Measurements from ENCODE around the gene CADM1.

DNA sequence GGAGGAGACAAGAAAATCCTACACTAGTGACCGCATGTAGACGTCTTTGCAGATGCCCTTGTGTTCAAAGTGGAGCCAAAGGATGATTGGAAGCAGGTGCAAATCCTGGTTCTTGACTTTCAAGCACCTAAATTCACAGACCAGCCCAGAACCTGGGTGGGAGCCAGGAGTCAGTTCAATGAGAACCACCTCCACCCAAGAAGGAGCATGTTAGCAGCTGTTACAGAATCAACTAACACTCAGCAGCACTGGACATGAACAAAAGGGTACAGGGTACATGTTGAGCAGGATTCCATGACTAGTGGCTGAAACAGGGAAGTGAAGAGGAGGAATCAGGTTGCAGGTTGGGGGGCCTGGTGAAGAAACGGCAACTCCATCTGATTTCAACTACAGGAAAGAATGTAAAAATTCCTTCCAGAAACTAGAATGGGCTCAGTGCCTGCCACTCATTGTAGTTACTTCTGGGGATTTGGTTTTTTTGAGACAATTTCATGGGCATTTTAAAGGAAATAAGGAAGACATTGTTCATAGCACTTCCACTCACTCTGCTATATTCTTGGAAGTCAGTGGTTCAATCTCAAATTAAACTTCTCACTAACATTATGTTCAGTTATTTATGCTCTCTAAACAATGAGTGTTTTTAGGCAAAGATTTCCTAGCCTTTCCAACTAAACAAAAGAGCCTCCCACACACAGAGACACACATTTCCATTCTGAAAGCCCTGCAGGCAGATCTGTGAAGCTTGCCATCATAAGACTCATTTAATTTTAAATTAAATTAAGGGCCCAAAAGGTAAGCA lies 173.3 kb downstream of the CADM1 start:
- TF ChIP-seq, protein P1, sequence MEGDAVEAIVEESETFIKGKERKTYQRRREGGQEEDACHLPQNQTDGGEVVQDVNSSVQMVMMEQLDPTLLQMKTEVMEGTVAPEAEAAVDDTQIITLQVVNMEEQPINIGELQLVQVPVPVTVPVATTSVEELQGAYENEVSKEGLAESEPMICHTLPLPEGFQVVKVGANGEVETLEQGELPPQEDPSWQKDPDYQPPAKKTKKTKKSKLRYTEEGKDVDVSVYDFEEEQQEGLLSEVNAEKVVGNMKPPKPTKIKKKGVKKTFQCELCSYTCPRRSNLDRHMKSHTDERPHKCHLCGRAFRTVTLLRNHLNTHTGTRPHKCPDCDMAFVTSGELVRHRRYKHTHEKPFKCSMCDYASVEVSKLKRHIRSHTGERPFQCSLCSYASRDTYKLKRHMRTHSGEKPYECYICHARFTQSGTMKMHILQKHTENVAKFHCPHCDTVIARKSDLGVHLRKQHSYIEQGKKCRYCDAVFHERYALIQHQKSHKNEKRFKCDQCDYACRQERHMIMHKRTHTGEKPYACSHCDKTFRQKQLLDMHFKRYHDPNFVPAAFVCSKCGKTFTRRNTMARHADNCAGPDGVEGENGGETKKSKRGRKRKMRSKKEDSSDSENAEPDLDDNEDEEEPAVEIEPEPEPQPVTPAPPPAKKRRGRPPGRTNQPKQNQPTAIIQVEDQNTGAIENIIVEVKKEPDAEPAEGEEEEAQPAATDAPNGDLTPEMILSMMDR (IDR thresholded peaks at IDR 0.05) = no peak
- no peak for TF ChIP-seq POLR2A (IDR thresholded peaks at IDR 0.05)

Measured in prostate gland (tissue), 2 donors.